GM18870 (cell line): Measurements from ENCODE around the gene THSD4.

Source experiments
- ATAC-seq: cut with Tn5 transposase; IDR thresholded peaks from one replicate; pipeline ENCODE4 v1.9.1; 2021; ENCODE audit warnings: moderate library complexity; ENCODE audit not compliant: unreplicated experiment

THSD4 gene

DNA sequence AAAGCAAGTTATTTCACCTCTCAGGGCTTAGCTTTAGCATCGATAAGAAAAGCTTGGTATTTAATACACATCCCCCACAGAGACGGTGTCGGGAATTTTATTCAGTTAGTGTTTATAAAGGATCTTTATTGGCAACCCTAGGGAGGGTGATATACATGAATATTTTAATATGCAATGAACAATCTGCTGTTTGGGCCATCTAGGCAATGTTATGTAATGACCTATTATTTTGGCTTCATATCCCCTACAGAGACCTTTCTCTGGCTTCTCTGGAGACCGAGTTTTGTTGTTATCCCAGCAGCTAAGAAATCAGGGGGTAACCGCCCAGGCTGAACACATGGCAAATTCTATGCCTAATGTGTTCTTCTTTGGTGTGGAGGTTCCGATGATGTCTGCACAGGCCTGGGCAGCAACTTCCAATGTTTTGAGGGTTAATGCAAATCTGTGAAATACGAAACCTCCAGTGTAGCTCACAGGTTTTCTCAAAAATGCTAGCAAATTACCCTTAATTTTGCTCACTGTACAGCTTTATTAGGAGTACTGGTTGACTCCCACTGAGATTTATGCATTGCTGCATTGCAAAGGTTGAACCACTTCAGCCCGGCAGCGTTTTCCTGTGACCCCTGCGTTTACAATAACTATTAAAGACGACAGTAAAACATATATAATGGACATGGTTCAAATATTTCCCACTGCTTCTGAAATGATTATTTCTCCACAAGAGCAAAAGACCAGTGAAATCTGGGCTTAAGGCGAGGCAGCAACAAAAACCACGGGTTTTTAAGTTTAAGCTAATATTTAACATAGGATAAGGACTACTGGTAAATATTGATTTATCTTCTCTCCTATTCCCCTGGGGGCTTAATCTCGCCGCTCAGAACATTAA, 396.8 kb downstream of the THSD4 start:
- ATAC-seq: no peak

- no peak for ATAC-seq
Measured at GRCh38 chr15:71512682-71513006, 397.4 kb downstream of the THSD4 start.

- no peak for ATAC-seq
Measured at GRCh38 chr15:71515375-71516186, 400.3 kb downstream of the THSD4 start.

- no peak for ATAC-seq
Measured at GRCh38 chr15:71517751-71518150, 402.5 kb downstream of the THSD4 start.

GRCh38 chr15:71518661-71519060, 403.4 kb downstream of the THSD4 start:
- no peak for ATAC-seq

DNA sequence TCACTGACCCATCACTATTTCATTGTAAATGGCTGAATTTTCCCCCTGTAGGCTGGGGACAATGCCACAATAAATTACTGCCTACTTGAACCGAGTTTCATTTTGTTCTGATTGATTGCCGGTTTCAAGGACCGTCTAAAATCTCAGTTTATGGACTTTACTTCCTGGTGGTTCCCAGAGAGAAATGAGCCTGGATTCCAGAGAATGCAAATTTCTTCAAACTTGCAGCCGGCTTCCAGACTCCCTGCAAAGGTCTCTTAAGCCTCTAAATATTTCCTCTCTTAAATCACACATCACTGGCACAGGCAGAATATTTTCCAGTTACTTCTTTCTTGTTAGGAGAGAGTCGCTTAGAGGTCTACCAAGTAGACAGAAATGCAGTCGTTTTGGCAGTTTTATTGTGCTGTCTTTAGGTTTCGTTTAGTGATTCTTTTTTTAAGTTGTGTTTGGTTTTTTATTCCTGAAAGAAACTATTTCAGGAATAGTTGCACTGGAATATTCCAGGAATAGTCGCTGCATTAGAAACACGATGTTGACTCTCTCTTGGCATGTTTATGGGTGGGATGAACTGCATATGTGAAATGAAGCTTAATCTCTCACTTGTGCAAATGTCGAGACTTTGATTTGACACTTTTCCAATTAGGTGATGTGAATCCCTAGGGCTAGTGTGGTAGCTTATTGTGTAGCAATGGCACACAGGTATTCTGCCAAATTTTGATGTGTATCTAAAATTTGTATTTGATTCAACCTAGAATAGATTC, 411.0 kb downstream of the THSD4 start:
- no peak for ATAC-seq

- no peak for ATAC-seq
Measured at GRCh38 chr15:71529361-71529760, 414.1 kb downstream of the THSD4 start.

DNA sequence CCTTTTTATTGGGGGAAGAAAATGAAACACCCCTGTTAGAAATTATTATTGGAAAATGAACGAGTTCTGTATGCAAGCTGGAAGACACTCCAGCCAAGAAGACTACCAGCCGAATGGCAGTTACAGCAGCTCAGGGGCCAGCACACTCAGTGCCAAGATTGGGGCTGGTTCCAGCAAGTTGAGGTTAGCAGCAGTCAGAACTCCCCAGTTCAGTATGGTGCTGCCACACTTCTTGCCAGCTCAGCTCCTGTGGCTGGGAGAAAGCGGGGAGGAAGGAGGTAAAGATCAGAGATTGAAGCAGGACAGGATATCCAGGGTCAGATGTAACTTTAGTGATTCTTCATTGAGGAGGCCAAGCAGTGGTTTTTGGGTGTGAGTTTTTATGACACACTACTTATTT, 414.8 kb downstream of the THSD4 start:
- no peak for ATAC-seq

- no peak for ATAC-seq
Measured at GRCh38 chr15:71532994-71533393, 417.7 kb downstream of the THSD4 start.

- no peak for ATAC-seq
Measured at GRCh38 chr15:71538181-71538580, 422.9 kb downstream of the THSD4 start.

DNA sequence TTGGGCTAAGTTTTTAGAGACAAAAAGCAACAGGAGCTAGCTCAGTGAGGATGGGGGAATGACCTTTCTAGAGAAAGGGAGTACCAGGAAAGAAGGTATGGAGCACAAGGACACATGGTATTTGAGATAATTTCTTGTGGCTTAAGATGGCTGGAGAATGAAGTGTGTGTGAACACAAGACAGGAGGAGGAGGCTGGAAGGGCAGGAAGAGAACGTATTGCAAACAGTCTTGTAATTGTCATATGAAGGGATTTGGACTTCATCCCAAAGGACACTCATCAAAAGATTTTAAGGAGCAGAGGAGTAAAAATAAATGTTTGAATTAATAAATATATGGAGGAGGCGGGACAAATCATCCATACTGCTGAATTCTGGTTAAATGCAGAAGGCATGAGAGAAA, 426.5 kb downstream of the THSD4 start:
- ATAC-seq: no peak

DNA sequence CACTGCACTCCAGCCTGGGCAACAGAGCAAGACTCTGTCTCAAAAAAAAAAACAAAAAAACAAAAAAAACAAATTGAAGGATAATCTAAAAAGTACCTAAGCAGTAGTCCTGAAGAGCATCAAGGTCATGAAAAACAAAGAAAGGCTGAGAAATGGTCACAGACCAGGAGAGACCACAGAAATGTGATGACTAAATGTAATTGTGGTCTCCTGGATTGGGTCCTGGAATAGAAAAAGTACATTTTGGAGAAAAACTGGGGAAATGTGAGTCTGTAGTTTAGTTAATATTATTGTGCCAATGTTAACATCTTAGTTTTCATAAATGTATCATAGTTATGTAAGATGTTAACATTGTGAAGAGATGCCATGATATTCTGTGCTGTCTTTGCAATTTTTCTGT, 427.6 kb downstream of the THSD4 start:
- no peak for ATAC-seq

- ATAC-seq: no peak
Measured at GRCh38 chr15:71543413-71543812, 428.1 kb downstream of the THSD4 start.

- no peak for ATAC-seq
Measured at GRCh38 chr15:71545223-71545760, 430.0 kb downstream of the THSD4 start.

GRCh38 chr15:71545923-71546322, 430.7 kb downstream of the THSD4 start:
- no peak for ATAC-seq

GRCh38 chr15:71547011-71547410, 431.7 kb downstream of the THSD4 start:
- no peak for ATAC-seq

- no peak for ATAC-seq
Measured at GRCh38 chr15:71548401-71548807, 433.1 kb downstream of the THSD4 start.

DNA sequence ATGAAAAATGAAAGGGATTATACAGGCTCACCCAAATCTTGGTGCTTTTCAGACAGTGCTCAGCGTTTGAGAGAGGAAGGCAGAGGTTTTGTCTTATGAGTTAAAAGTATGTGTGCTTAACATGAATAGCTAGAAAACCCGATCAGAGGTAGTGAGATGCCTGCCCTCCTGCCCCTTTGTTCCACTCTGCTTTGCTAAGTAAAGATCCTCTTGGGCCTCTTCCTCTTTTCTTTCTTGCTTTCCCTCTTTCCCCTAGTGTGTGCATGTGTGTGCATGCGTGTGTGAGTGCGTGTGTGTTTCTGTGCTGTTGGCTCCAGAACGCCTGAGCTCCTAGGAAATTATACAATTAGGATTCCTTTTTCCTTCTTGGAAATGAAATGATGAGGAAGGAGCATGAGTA, 433.8 kb downstream of the THSD4 start:
- no peak for ATAC-seq

- no peak for ATAC-seq
Measured at GRCh38 chr15:71549697-71550096, 434.4 kb downstream of the THSD4 start.

DNA sequence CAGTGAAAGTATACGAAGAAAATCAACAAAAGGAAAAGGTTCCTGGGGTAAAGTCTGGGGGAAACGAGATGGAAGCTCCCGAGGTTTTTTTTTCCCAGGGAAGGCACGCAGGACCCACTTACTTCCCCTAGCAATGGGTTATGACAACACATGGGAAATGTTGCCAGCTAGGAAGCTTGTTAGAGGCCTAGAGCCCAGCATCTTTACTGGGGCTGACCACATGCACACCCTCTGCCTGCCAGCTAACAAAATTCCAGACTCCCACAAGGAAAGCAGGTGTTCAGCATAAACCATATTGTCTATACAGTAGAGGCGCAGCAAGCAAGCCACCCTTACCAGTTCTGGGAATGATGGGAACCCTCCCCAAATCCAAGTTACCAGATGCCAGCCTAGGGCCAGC, 436.3 kb downstream of the THSD4 start:
- ATAC-seq: no peak

DNA sequence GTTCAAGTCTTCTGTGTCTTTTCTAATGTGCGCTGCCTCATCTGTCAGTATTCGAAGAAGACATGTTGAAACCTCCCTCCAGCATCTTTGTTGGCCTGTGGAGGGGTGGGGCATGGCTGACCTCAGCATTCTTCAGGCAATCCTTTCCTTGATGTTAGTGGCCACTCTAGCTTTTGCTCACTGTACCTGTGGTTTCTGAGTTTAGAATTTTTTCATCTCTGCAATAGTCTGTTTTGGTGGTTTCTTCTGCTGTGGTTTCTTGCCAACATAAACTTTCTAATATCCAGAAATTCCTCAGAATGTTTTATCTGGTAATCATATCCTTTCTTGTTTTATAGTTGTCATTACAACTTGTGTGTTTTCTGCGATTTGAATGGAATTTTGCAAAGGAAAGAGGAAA, 443.8 kb downstream of the THSD4 start:
- ATAC-seq: no peak
